Right forelimb (tissue), 1 donor: ENCODE results near the gene TALDO1.
"Not testable (repeated sequence)": the region's sequence is repeated elsewhere in the genome, so short reads cannot be mapped to it uniquely, and the experiment has no call there.

Experiments used
- DNase-seq: peaks from one replicate; pipeline ENCODE4 v3.0.0-alpha.2; 2018

Gene TALDO1

DNA sequence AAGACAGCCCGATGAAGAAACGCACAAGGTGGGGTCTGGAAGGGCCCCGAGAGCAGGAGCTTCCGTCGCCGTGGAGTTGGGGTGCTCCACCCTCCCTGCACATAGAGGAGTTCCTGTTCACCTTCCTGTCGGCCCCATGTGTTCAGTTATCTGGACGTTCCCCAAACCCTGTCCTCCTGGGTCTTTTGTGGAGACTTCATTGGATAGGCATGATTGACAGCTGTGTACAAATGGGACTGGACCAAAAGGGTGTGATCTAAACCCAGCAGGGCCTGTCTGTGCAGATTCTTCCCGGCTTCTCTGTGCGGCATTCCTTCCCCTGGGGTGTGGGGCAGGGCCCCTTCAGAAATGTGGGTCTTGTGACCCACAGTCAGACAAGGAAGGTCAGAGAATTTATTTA lies 9.4 kb upstream of the TALDO1 start:
- not testable (repeated sequence) for DNase-seq

DNA sequence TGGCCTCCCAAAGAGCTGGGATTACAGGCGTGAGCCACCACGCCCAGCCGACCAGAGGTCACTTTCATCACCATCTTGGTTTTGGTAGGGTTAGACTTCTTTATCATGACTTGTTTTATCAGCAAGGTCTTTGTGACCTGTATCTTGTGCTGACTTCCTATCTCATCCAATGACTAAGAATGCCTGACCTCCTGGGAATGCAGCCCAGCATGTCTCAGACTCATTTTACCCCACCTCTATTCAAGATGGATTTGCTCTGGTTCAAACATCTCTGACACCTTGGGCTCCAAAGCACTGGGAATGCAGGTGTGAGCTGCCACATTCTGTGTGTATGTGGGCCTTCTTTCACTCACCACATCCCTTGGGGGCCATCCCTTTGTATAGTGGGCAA lies 5.1 kb upstream of the TALDO1 start:
- no peak for DNase-seq

DNA sequence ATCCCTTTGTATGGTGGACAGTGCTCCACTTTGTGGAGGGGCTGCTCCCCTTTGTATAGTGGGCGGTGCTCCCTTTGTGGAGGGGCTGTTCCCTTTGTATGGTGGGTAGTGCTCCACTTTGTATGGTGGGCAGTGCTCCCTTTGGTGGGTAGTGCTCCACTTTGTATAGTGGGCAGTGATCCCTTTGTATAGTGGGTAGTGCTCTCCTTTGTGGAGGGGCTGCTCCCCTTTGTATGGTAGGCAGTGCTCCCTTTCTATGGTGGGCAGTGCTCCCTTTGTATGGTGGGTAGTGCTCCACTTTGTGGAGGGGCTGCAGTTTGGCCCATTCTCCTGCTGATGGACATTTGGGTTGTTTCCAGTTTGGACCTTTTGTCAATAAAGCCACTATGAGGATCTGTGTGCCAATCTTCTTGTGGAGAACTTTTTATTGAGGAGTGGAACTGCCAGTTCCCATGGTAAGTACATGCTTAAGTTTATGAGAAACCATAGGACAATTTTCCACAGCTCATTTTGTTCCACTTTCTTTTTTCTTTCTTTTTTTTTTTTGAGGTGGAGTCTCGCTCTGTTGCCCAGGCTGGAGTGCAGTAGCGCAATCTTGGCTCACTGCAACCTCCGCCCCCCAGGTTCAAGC lies 4.6 kb upstream of the TALDO1 start:
- DNase-seq, result no peak

DNA sequence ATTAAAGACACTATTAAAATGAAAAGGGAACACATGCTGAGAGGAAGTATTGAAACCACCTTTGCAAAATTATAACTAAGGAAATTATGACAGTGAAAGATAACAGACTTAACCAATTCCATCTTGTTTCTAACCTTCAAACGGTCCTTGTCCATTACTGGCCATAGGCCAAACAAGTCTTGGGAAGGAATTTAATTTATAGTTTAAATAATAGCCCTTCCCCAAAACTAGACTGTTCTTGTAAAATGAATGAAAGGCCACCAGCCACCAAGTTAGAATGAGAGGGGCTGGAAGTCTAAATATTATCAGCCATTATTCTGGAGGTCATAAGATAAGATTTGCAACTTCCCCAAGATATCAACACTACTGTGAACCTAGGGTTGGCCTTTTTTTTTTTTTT lies 1.8 kb upstream of the TALDO1 start:
- no peak for DNase-seq

DNA sequence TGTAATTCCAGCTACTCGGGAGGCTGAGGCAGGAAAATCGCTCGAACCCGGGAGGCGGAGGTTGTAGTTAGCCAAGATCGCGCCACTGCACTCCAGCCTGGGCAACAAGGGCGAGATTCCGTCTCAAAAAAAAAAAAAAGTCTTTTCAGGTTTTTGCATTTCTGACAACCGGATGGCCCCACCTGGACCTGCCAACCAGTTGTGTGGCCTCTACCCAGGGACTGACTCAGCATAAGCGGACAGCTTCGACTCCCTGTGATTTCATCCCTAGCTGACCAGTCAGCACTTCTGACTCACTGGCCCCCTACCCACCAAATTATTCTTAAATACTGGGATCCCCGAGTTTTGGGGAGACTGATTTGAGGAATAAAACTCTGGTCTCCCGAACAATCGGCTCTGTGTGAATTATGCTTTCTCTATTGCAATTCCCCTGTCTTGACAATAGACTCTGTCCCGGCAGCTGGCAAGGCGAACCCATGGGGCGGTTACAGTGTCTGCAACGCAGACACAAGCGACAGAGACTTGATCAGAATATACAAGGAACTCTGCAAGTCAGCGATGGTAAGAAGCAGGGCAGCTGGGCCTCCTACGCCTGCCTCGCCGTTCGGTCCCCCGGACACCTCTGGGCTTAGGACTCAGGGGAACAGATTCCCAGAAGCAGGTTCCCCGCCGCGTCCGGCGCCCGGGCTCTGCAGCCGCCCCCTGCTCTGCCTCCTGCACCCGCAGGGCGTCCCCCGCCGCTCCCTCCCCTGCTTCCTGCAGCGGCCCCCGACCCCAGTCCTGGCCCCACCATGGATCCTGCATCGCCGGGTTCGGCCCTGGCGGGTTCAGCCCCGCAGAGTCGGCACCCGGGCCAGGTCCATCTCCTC lies 741 bp upstream of the TALDO1 start:
- DNase-seq, result no peak

DNA sequence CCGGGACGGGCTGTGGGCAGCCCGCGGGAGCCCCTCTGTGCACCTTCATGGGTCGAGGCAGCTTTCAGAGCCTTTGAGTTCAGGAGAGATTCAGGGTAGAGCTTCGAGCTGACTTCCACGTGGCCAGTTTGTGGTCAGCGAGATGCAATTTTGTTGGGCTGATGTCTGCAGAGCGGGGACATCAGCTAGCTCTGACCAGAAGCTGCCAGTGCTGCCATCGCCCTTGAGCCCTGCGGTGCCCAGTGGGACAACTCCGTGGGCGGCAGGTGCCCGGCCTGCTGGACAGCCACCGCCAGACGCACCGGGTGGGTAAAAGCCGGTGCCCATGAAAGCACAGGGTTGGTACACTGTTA lies 719 bp downstream of the TALDO1 start:
- no peak for DNase-seq

DNA sequence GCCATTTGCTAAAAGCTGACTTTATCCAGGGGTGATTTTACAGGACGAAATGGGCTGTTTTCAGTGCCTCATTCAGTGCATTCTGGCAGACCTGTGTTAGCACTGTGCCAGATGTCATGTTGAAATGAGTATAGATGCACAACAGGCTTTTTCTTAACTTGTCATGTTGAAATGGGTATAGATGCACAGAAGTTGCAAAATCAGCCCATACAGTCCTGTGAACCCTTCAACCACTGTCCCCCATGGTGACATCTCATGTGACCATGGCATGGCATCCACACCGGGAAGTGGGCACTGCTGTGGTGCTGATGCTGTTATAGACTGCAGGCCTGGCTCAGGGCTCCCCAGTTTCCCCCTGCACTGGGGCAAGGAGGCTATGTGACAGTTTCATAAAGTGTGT lies 2.5 kb downstream of the TALDO1 start:
- DNase-seq, result no peak

DNA sequence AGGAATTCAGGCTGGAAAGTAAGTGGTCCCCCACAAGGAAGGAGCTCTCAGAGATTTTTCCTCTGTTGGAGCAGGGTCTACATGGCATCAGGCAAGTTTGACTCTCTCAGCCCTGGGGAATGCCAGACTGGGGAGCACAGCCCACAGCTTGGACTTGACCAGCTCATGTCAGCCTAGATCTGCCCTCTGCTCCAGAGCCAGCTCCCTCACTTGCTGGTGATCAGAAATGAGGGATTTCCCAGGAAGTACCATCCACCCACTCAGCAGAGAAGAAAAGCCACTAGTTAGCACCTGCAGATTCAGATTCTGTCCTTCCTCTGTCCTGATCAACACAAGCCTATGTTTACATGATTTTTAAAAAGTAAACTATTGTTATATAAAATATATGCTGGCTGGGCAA lies 13.0 kb downstream of the TALDO1 start:
- no peak for DNase-seq

DNA sequence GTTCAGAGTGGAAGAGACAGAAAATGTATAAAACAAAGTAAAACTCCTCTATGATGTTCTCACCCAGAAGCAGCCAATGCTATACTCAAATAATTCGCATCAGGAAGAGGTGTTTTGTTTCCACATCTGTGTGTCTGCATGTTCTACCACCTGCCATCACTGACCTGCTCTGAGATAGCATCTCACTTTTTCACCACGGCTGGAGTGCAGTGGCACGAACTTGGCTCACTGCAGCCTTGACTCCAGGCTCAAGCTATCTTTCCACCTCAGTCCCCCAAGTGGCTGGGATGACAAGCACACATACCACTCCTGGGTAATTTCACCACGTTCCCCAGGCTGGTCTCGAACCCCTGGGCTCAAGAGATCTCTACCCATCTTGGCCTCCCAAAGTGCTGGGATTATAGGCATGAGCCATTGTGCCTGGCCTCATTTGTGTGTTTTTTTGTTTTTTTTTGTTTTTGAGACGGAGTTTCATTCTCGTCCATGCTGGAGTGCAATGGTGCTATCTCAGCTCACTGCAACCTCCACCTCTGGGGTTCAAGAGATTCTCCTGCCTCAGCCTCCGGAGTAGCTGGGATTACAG lies 14.4 kb downstream of the TALDO1 start:
- no peak for DNase-seq

DNA sequence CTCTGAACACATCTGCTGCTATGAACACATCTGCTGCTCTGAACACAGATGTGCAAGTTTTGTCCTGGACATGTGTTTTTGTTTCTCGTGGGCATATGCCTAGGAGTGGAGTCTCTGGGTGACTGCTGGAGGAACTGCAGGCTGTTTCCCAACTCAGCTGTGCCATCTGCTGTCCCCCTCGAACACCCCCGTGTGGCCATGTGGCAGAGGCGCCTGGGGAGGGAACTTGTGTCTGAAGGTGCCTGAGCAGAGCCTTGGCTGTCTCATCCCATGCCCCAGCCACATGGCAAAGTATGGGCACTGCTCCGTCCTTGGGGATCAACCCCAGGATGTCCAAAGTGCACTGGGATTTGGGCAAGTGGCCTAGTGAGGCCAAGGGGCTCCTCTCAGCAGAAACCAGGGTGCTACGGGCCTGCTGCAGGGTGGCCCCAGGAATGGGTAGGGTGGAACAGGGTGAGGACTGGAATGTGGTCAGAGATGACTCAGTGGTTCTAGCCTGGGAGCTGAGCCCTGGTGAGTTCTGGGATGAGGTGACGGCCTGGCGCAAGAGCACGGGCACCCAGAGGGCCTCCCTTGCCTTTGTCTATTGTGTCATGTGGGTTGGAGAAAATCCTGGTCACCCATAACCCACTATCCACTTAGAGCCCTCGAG lies 15.3 kb downstream of the TALDO1 start:
- no peak for DNase-seq

DNA sequence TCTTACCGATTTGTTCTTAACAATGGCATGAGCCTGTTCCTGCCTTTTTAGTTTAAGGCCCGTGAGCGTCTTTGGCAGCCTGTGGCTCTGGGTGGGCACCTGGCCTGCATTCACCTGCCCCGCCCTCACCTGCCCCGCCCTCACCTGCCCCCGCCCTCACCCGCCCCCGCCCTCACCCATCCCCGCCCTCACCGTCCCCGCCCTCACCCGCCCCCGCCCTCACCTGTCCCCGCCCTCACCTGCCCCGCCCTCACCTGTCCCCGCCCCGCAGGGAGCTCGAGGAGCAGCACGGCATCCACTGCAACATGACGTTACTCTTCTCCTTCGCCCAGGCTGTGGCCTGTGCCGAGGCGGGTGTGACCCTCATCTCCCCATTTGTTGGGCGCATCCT lies 15.8 kb downstream of the TALDO1 start:
- no peak for DNase-seq

DNA sequence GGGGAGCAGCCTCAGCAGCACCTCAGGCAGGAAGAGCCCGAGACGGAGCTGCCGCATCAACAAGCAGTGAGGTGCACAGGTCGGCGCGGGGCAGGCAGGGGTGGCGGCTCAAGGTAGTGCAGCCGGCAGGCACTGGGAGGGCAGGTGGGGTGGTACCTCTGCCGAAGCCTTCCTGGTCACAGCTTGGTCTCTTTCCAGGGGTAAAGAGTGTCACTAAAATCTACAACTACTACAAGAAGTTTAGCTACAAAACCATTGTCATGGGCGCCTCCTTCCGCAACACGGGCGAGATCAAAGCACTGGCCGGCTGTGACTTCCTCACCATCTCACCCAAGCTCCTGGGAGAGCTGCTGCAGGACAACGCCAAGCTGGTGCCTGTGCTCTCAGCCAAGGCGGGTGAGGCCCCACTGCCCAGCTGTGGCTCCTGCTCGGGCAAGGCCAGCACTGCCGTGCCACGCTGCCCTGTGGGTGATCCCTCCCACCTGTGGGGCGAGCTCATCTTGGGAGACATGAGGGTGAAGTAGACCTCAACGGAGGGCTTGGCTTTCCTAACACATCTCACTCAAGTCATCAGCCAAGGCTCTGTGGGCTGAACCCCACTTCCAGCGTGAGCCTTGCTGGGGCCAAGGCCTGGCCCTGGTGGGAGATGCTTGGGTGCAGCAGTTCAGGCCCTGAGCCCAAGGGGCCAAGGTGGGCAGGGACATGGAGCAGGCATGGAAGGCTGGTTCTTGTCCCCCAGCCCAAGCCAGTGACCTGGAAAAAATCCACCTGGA lies 16.5 kb downstream of the TALDO1 start:
- no peak for DNase-seq

DNA sequence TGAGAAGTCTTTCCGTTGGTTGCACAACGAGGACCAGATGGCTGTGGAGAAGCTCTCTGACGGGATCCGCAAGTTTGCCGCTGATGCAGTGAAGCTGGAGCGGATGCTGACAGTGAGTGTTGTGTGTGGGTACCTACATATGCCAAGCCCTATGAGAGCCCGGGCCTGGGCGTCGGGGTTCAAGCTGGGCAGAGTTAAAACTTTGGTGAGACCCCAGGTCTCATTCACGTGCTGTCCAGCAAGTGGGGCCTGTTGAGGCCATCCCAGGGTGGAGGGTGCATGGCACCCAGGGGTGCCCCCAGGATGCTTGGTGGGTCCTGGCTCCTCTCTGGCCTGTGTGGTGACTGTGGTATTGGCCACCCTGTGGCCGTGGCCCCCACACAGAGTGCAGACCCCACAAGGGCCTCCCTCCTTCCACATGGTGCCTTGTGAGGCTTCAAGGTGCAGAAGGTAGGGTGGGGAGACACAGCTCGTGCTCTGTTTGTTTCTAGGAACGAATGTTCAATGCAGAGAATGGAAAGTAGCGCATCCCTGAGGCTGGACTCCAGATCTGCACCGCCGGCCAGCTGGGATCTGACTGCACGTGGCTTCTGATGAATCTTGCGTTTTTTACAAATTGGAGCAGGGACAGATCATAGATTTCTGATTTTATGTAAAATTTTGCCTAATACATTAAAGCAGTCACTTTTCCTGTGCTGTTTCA lies 17.2 kb downstream of the TALDO1 start:
- no peak for DNase-seq

DNA sequence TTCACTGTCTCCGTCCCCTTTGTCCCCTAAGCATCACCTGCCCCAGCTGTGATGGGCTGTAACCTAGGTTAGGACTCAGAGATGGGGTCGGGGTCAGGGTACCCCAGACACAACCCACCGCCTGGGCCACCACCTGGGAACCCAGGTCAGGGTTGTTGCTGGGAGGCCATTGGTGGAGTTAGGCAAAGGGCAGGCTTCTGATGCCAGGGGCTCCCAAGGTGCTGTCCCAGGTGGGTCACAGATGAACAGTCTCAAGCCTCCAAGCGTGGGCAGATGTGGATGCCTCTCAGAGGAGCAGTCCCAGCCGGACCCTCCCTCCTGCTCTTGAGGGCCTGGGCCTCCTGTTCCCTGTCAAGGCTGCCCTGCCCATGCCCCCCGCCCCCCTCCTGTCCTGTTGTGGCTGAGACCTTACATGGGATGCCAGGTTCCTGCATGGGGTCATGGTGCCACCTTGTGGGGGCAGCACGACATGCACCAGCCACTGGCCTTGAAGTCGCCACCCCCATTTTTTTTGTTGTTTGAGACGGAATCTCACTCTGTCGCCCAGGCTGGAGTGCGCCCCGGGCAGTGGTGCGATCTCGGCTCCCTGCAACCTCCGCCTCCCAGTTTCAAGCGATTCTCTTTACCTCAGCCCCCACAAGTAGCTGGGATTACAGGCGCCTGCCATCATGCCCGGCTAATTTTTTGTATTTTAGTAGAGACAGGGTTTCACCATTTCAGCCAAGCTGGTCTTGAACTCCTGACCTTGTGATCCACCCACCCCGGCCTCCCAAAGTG lies 17.9 kb downstream of the TALDO1 start:
- no peak for DNase-seq

DNA sequence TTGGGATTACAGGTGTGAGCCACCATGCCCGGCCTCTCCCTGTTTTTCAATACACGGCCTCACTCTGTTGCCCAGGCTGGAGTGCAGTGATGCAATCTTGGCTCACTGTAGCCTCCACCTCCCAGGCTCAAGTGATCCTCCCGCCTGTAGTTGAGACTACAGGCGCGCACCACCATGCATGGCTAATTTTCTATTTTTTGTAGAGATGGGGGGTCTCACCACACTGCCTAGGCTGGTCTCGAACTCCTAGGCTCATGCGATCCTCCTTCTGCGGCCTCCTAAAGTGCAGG lies 18.5 kb downstream of the TALDO1 start:
- no peak for DNase-seq

DNA sequence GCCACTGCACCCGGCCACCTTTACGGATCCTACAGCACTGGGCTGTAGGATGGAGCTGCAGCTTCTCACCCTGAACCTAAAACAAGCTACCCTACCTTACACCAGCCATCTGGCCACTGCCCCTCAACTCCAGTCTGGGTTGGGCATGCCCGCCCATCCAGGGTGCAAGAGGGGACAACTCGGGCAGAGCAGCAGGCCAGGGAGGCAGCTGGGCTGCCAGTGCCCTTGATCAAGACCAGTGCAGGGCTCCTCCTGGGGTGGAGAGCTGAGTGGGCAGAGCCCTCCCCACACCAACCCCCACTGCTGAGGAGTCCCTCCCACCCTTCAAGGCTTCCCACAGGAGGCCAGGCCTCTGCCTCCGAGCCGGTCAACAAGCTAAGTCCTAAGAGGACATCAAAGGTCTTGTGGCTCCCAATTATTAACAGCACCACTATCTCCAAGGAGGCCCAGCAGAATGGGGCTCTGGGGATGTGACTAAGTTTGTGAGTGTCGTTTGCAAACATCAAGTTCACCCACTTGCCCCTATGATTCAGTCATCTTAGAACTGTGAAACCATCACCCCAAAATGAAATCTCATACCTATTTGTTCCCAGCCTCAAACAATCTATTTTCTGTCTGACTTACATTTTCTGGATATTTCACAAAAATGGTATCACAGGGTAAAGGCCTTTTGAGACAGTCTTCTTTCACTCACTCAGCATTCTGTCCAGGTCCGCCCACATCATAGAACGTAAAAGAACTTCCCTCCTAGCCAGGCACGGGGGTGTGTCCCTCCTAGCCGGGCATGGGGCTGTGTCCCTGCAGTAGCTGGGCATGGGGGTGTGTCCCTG lies 19.1 kb downstream of the TALDO1 start:
- no peak for DNase-seq

DNA sequence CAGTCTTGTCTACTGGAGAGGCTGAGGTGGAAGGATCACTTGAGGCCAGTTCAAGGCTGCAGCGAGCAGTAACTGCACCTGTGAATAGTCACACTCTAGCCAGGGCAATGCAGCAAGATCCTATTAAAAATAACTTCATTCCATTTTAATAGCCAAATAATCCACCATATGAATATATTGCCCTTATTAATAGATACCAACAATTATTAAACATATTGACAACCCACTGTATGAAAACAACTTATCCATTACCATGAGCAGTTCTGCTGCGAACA lies 19.6 kb downstream of the TALDO1 start:
- DNase-seq, result no peak

DNA sequence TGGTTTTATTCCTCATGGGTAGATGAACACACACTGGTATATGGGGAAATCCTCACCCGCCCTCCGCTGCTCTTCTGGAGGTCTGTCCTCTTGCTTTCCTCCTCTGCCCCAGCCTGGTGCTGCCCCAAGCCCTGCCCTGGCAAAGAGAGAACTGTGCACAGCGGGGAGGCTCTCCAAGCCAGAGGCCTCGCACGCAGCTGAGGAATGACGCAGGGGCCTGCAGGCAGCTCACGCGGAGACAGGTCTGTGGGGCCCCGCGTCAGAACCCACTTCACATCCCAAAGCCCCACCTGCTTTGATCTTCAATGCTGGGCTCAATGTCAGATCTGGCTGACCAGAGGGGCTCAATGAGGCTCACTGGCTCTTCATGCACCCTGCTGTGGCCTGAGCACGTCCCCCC lies 20.0 kb downstream of the TALDO1 start:
- DNase-seq, result no peak

DNA sequence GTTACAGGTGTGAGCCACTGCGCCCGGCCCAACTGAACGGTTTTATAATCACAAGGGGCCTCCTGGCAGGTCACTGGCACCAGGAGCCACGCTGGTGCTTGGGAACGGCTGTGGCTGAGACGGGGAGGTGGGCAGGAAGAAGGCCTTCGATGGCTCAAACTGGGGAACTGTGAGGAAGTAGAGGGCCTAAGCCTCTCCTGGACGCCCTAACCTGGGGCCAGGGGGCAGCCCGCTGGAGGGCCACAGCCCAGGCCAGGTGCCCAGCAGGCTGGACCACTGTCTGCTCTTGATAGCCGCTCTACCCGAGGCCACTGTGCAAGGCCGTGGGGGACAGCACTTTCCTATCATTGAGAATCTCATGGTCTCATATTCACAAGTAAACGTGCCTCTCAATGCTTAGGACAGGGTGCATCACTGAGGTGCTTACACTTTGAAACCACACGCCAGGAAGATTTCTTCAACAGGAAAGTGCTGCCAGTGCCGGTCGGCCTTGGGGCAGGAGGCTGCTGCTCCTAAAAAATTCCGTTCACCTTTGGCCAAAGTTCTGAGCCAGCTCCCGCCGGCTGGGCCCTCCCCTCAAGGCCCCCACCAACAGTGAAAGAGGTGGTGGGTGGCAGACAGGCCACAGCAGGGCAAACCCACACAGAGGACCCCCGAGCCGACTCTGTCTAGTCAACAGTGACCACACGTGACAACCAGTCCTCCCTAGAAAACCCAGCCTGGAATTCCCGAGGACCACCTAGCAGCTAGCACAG lies 22.8 kb downstream of the TALDO1 start:
- DNase-seq, result no peak
